ENCODE results near the gene FAM193B.

- TF ChIP-seq CTCF (conservative IDR thresholded peaks at IDR 0.05; ENCODE audit: low read depth, low read length) = peak; percentile 54
- no peak for TF ChIP-seq EZH2phosphoT487 (IDR thresholded peaks at IDR 0.05; ENCODE audit: borderline replicate concordance, low read length)
Observed at GRCh38 chr5:177494346-177495195, 59.8 kb downstream of the FAM193B start.

Measured in PC-3 (cell line).